ENCODE results near the gene KSR2. TPM values are rescaled to one million over a fixed set of nuclear protein-coding genes. Genes with fewer than 3 reads are reported as not detected.

Gene KSR2
- total RNA-seq, 1 donor from 2014 or later = not detected

DNA sequence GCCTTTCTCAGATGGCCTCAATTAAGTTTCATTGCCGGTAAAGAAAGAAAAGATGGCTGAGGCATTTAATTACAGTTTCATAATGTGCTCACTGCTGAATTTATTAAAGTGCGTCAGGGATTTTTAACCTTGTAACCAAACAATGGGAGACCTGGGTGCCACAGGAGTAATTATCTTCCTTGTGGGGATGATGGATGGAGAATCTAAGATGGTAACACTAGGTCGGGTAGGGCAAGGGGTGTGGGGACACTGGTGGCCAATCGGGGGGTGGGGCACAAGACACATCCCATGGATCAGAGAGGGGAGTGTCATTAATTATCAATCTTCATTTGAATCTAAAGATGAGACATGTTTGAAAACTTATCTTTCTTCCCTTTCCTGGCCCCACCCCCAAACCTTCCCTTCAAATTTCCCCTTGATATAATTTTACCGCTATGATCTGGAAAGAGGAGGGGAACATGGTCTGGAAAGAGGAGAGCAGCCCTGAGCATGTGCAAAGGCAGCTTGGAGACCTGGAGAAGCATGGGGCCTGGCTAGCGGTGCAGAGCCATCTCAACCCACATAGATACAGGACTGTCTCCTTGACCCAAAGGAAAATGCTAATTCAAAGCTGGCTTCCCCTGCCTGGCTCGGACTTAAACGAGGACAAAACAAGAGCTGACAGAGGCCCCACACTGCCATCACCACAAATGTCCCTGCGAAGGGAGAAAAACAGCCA is 376.0 kb downstream of the KSR2 start:
- H3K4me1 ChIP-seq = no peaks in the 10 kb centered on the region
- H3K36me3 ChIP-seq = no peaks in the 10 kb centered on the region
- no peak for DNase-seq
- no peak overlapping the region for H3K4me3 ChIP-seq
- peaks cover 45% of the 10 kb centered on the region for H3K27me3 ChIP-seq (ENCODE audit: low read depth)
- H3K9me3 ChIP-seq (replicated peaks) = peaks cover 17% of the 10 kb centered on the region
- H3K27ac ChIP-seq (replicated peaks) = no peak overlapping the region
- TF ChIP-seq, protein P1, sequence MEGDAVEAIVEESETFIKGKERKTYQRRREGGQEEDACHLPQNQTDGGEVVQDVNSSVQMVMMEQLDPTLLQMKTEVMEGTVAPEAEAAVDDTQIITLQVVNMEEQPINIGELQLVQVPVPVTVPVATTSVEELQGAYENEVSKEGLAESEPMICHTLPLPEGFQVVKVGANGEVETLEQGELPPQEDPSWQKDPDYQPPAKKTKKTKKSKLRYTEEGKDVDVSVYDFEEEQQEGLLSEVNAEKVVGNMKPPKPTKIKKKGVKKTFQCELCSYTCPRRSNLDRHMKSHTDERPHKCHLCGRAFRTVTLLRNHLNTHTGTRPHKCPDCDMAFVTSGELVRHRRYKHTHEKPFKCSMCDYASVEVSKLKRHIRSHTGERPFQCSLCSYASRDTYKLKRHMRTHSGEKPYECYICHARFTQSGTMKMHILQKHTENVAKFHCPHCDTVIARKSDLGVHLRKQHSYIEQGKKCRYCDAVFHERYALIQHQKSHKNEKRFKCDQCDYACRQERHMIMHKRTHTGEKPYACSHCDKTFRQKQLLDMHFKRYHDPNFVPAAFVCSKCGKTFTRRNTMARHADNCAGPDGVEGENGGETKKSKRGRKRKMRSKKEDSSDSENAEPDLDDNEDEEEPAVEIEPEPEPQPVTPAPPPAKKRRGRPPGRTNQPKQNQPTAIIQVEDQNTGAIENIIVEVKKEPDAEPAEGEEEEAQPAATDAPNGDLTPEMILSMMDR (IDR thresholded peaks at IDR 0.05; ENCODE audit: borderline replicate concordance) = no peak
- intact Hi-C loops (cut with micrococcal nuclease) = no loop called here

DNA sequence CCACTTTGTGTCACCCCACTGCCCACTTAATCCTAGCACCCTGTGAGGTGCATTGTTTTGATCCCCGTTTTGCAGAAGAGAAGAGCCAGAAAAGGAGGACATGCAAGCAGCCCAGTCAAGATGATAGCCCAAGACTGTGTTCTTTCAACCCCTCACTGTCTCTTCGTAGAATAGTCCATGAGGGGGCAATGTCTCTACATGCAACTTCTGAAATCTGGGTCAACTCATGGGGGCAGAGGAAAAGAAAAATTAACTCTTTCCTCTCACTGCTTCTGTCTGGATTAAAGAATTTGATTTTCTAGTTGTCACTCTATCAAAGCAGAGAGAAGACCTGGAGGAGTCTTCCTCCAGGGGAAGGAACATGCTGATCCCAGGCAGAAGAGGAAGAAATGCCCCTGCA is 377.8 kb downstream of the KSR2 start:
- H3K36me3 ChIP-seq = no peaks in the 10 kb centered on the region
- no peak overlapping the region for H3K4me3 ChIP-seq
- DNase-seq = no peak
- peaks cover 17% of the 10 kb centered on the region for H3K9me3 ChIP-seq (replicated peaks)
- TF ChIP-seq, protein P1 (IDR thresholded peaks at IDR 0.05; ENCODE audit: borderline replicate concordance) = no peak
- H3K4me1 ChIP-seq = no peaks in the 10 kb centered on the region
- intact Hi-C loops (cut with micrococcal nuclease) = no loop called here
- peaks cover 60% of the 10 kb centered on the region for H3K27me3 ChIP-seq (ENCODE audit: low read depth)
- no peak overlapping the region for H3K27ac ChIP-seq (replicated peaks)

DNA sequence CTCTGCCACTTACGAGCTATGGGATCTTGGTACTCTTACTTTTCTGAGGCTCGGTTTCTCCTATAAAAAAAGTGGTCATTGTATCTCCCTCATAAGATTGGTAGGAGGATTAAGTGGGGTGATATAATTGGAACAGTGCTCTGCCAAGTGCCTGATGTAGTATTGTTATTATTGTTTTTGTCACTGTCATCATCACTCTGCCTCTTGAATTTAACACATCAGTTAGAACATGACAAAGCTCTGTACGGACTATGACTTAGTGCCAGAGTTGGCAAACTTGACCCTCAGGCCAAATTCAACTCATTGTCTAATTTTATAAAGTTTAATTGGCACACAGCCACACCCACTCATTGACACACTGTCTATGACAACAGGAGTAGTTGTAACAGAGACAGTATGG is 378.4 kb downstream of the KSR2 start:
- H3K27ac ChIP-seq (replicated peaks) = no peak overlapping the region
- no peak for DNase-seq
- intact Hi-C loops (cut with micrococcal nuclease) = no loop called here
- H3K9me3 ChIP-seq (replicated peaks) = peaks cover 17% of the 10 kb centered on the region
- H3K27me3 ChIP-seq (ENCODE audit: low read depth) = peaks cover 66% of the 10 kb centered on the region
- TF ChIP-seq, protein P1 (IDR thresholded peaks at IDR 0.05; ENCODE audit: borderline replicate concordance) = no peak
- H3K36me3 ChIP-seq = no peaks in the 10 kb centered on the region
- H3K4me3 ChIP-seq = no peak overlapping the region
- no peaks in the 10 kb centered on the region for H3K4me1 ChIP-seq

DNA sequence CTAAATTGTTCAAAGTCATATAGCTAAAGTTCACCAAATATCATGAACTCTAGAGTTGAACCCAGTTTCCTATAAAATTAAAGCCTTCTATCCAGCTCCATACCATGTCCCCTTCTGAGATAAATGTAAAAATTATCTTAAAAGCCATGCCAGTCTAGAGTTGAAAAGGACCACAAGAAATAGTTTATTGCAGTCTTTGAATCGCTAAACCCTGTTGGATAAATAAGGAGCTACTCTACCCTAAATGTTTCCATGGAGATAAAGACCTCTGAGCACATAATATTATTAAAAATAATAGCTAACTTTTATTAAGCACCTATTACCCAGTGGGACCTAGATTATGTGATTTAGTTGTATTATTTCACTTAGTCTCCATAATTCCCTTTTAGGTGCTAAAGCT is 379.8 kb downstream of the KSR2 start:
- H3K9me3 ChIP-seq (replicated peaks) = peaks cover 17% of the 10 kb centered on the region
- peaks cover 70% of the 10 kb centered on the region for H3K27me3 ChIP-seq (ENCODE audit: low read depth)
- intact Hi-C loops (cut with micrococcal nuclease) = no loop called here
- no peaks in the 10 kb centered on the region for H3K36me3 ChIP-seq
- no peaks in the 10 kb centered on the region for H3K4me1 ChIP-seq
- DNase-seq = no peak
- no peak overlapping the region for H3K4me3 ChIP-seq
- no peak overlapping the region for H3K27ac ChIP-seq (replicated peaks)
- TF ChIP-seq, protein P1 (IDR thresholded peaks at IDR 0.05; ENCODE audit: borderline replicate concordance) = no peak

DNA sequence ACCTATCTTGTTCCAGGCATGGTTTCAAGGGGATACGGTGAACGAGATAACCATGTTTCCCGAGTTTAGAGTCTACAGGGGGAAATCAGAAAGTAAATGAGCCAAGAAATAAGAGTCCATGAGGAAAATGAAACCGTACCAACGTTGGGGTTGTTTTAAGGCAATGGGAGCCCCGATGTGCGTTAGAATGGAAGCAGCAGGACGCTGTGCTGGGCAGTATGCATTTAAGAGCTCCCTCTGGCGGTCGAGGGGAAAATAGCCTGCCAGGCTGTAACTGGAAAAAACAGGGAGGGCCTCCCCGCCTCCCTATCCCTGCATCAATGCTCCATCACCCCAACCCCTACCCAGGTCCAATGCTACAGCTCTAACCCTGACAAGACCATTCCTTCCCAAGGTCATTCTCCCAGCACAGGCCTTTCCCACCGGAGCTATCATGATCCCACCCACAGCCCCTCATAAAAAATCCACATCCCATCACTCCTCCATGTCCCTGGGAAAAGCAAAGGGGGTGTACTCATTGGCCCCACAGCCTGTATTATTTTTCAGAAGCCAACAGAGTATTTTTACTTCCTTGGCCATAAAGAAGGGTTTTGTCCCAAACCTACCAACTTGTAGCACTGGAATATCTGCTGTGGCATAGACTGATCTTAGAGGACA is 381.0 kb downstream of the KSR2 start:
- H3K27me3 ChIP-seq (ENCODE audit: low read depth) = peaks cover 69% of the 10 kb centered on the region
- DNase-seq = peak; percentile 25

More for the DNA sequence above, 381.0 kb downstream of the KSR2 start:
- Histone ChIP-seq H3K9me3 (replicated peaks) (peaks cover 17% of the 10 kb centered on the region), H3K36me3 (no peaks in the 10 kb centered on the region), H3K27ac (replicated peaks) (no peak overlapping the region), H3K4me3 (no peak overlapping the region), H3K4me1 (no peaks in the 10 kb centered on the region)
- TF ChIP-seq, protein P1 (IDR thresholded peaks at IDR 0.05; ENCODE audit: borderline replicate concordance) = peak; percentile 85
- intact Hi-C loops (cut with micrococcal nuclease) = loop anchor here (2.0 kb wide), 1 partner anchor 221 kb away; no protein-coding TSS in a partner anchor
